WTC11 (cell line): ENCODE measurements around the gene SSH2. TPM values are rescaled to one million over a fixed set of nuclear protein-coding genes. Genes with fewer than 3 reads are reported as not detected.

Source experiments
- ATAC-seq: fragments of 200-7000 bp; cut with Tn5 transposase; 2 replicates; pipeline ENCODE4 v1.10.0; 2021; ENCODE audit warnings: mild to moderate bottlenecking, moderate library complexity
- CTCF ChIA-PET: fragments of 300-600 bp; sonication (Branson Sonifier 250); formaldehyde crosslinking; loops from one replicate; lab custom pipeline; 2021; ENCODE audit warnings: antibody characterized with exemption; lab: Charles Lee
- POLR2A ChIA-PET: fragments of 350-600 bp; sonication (Branson Sonifier 250); formaldehyde crosslinking; loops from one replicate; lab custom pipeline; 2021; ENCODE audit warnings: antibody characterized with exemption; lab: Charles Lee
- DNase-seq: peaks from one replicate; pipeline ENCODE4 v3.0.0; 2021; ENCODE audit warnings: low spot score
- H3K27ac Mint-ChIP-seq: 2 replicates; pipeline ENCODE4 v1.8.0; 2021; ENCODE audit warnings: mixed read lengths
- H3K27me3 Mint-ChIP-seq: 2 replicates; pipeline ENCODE4 v1.8.0; 2021; ENCODE audit warnings: low read depth, mild to moderate bottlenecking, moderate library complexity, mixed read lengths
- H3K36me3 Mint-ChIP-seq: 2 replicates; pipeline ENCODE4 v1.8.0; 2021; ENCODE audit warnings: mixed read lengths
- H3K4me1 Mint-ChIP-seq: 2 replicates; pipeline ENCODE4 v1.8.0; 2022; ENCODE audit warnings: mixed read lengths
- H3K4me3 Mint-ChIP-seq: 2 replicates; pipeline ENCODE4 v1.8.0; 2021; ENCODE audit warnings: mild to moderate bottlenecking, moderate library complexity, mixed read lengths
- H3K9me3 Mint-ChIP-seq: 2 replicates; pipeline ENCODE4 v1.8.0; 2021; ENCODE audit warnings: mixed read lengths
- CREM ChIP-seq: sonication (generic); formaldehyde crosslinking; IDR thresholded peaks from 2 replicates; pipeline ENCODE4 v1.8.1; 2022; ENCODE audit warnings: mild to moderate bottlenecking, missing genetic modification reagents, moderate library complexity
- ELF4 ChIP-seq: sonication (generic); formaldehyde crosslinking; IDR thresholded peaks from 2 replicates; pipeline ENCODE4 v1.8.1; 2022; ENCODE audit warnings: low read depth, mild to moderate bottlenecking, moderate library complexity, missing genetic modification reagents
- EMX1 ChIP-seq: fragments of 250-450 bp; sonication (Bioruptor Pico); IDR thresholded peaks from 2 replicates; pipeline ENCODE4 v1.8.0; 2021; ENCODE audit warnings: mild to moderate bottlenecking
- GABPB1 ChIP-seq: sonication (generic); formaldehyde crosslinking; IDR thresholded peaks from 2 replicates; pipeline ENCODE4 v1.8.1; 2023; ENCODE audit warnings: mild to moderate bottlenecking, missing genetic modification reagents
- JAZF1 ChIP-seq: fragments of 250-450 bp; sonication (Bioruptor Pico); IDR thresholded peaks from 2 replicates; pipeline ENCODE4 v1.9.0; 2021; ENCODE audit warnings: moderate library complexity, mild to moderate bottlenecking, inconsistent platforms
- JUN ChIP-seq: sonication (generic); formaldehyde crosslinking; IDR thresholded peaks from 2 replicates; pipeline ENCODE4 v1.8.0; 2023; ENCODE audit warnings: mild to moderate bottlenecking, missing genetic modification reagents
- MYBL2 ChIP-seq: sonication (generic); formaldehyde crosslinking; IDR thresholded peaks from 2 replicates; pipeline ENCODE4 v1.8.1; 2023; ENCODE audit warnings: mild to moderate bottlenecking, moderate library complexity, missing genetic modification reagents
- NFE2L1 ChIP-seq: sonication (generic); formaldehyde crosslinking; IDR thresholded peaks from 2 replicates; pipeline ENCODE4 v1.8.1; 2023; ENCODE audit warnings: missing genetic modification reagents
- NR3C1 ChIP-seq: sonication (generic); formaldehyde crosslinking; conservative IDR thresholded peaks from 2 replicates; pipeline ENCODE4 v1.8.1; 2023; ENCODE audit warnings: low read depth, mild to moderate bottlenecking, missing genetic modification reagents
- TP53 ChIP-seq: sonication (generic); formaldehyde crosslinking; IDR thresholded peaks from 2 replicates; pipeline ENCODE4 v1.8.1; 2023; ENCODE audit warnings: mild to moderate bottlenecking, missing genetic modification reagents
- ZNF121 ChIP-seq: sonication (generic); formaldehyde crosslinking; IDR thresholded peaks from 2 replicates; pipeline ENCODE4 v1.8.0; 2023; ENCODE audit warnings: missing genetic modification reagents
- ZNF138 ChIP-seq: sonication (generic); formaldehyde crosslinking; conservative IDR thresholded peaks from 2 replicates; pipeline ENCODE4 v1.8.1; 2022; ENCODE audit warnings: mild to moderate bottlenecking, moderate library complexity, missing genetic modification reagents
- ZNF263 ChIP-seq: sonication (generic); formaldehyde crosslinking; IDR thresholded peaks from 2 replicates; pipeline ENCODE4 v1.8.1; 2022; ENCODE audit warnings: low read depth, mild to moderate bottlenecking, moderate library complexity, missing genetic modification reagents
- ZNF396 ChIP-seq: fragments of 250-450 bp; sonication (Bioruptor Pico); IDR thresholded peaks from 2 replicates; pipeline ENCODE4 v1.8.0; 2021; ENCODE audit warnings: mild to moderate bottlenecking, moderate library complexity, borderline replicate concordance
- total RNA-seq: library from RNA; stranded (reverse); gene quantifications from 3 replicates; pipeline ENCODE4 v1.2.3, GENCODE V29; 2021
- TF ChIP-seq, protein P1 (sequence below): sonication (generic); formaldehyde crosslinking; IDR thresholded peaks from 2 replicates; pipeline ENCODE4 v1.8.1; 2022; ENCODE audit warnings: low read depth, mild to moderate bottlenecking, moderate library complexity, missing genetic modification reagents, borderline replicate concordance
- TF ChIP-seq, protein P2 (sequence below): fragments of 250-450 bp; sonication (Bioruptor Pico); conservative IDR thresholded peaks from 2 replicates; pipeline ENCODE4 v1.9.0; 2021; ENCODE audit warnings: mild to moderate bottlenecking
- TF ChIP-seq, protein P3 (sequence below): fragments of 250-450 bp; sonication (Bioruptor Pico); IDR thresholded peaks from 2 replicates; pipeline ENCODE4 v1.9.0; 2021; ENCODE audit warnings: mild to moderate bottlenecking
- TF ChIP-seq, protein P4 (sequence below): fragments of 250-450 bp; sonication (Bioruptor Pico); IDR thresholded peaks from 2 replicates; pipeline ENCODE4 v1.8.0; 2021; ENCODE audit warnings: mild to moderate bottlenecking
- TF ChIP-seq, protein P5 (sequence below): fragments of 250-450 bp; sonication (Bioruptor Pico); IDR thresholded peaks from 2 replicates; pipeline ENCODE4 v1.9.0; 2021; ENCODE audit warnings: mild to moderate bottlenecking, borderline replicate concordance
- TF ChIP-seq, protein P6 (sequence below): sonication (generic); formaldehyde crosslinking; conservative IDR thresholded peaks from 2 replicates; pipeline ENCODE4 v1.8.1; 2022; ENCODE audit warnings: mild to moderate bottlenecking, missing genetic modification reagents

The SSH2 gene
- total RNA-seq, 1 experiment from 2014 or later, result 14.3 TPM

DNA sequence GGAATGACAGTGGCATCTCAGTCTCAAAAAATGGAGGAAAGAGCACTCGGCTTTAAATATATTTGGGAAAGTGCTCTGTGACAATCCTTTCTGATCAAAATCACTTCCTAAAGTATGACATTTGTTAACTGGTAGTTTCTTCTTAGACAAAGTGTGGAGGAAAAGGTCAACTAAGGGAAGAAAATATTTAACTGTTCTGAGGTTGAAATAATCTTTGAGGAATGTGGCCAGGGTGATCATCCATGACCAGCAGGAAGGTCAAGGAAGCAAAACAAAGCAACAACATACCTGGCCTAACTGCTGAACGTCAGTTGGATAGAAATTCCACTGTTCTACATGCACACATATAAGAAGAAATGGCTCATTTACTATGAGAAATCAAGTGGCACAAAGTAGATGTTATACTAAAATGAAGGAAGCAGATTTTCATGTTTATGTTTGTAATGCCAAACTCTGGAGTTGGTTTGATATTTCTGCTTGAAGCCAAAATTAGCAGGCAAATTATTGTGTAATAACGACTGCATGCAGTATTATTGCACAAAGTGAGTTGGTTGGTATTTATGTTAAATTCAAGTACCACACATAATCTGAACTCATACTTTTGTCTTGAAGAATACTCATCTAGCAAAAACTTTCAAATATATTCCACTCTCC lies 220.0 kb downstream of the SSH2 start:
- H3K4me3 Mint-ChIP-seq, result no peak overlapping the region
- CTCF ChIA-PET, result no interaction called here
- DNase-seq (no peak), ATAC-seq (no peak)
- H3K36me3 Mint-ChIP-seq, result no peaks in the 10 kb centered on the region
- H3K27ac Mint-ChIP-seq, result no peak overlapping the region
- no peaks in the 10 kb centered on the region for H3K9me3 Mint-ChIP-seq
- peaks cover 31% of the 10 kb centered on the region for H3K4me1 Mint-ChIP-seq
- TF ChIP-seq, protein P1, sequence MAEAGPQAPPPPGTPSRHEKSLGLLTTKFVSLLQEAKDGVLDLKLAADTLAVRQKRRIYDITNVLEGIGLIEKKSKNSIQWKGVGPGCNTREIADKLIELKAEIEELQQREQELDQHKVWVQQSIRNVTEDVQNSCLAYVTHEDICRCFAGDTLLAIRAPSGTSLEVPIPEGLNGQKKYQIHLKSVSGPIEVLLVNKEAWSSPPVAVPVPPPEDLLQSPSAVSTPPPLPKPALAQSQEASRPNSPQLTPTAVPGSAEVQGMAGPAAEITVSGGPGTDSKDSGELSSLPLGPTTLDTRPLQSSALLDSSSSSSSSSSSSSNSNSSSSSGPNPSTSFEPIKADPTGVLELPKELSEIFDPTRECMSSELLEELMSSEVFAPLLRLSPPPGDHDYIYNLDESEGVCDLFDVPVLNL (CRISPR knock-in tag), result no peak
- no peak for TF ChIP-seq GABPB1 (CRISPR knock-in tag)
- no peak for TF ChIP-seq JUN (CRISPR knock-in tag)
- no peak for TF ChIP-seq ZNF121
- no peak for TF ChIP-seq TP53 (CRISPR knock-in tag)
- no peak for TF ChIP-seq ZNF263 (CRISPR knock-in tag)
- TF ChIP-seq ZNF138 (CRISPR knock-in tag), result no peak
- TF ChIP-seq, protein P2, sequence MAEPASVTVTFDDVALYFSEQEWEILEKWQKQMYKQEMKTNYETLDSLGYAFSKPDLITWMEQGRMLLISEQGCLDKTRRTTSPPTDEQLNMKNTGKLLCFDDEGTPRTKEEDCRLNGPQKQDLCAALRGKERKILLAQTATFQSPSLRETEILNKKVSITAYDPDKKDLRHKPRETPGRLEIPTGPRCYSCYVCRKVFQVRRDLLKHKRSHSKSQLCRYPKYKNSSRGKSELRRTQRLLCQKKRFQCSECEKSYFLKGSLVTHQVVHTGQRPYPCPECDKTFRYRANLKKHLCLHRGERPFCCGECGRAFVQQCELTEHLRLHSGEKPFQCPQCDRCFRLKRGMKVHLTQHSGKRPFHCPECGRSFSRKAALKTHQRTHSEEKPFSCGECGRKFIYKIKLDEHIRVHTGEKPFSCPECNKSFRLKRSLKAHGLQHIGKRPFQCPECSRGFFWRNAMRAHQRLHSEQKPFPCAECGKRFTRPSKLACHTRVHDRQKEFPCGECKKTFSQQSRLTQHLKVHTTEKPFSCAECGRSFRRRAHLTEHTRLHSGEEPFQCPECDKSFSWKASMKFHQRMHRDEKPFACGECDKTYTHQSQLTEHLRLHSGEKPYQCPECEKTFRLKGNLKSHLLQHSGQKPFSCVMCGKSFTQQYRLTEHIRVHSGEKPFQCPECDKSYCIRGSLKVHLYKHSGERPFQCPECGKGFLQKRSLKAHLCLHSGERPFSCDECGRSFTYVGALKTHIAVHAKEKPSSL (CRISPR knock-in tag), result no peak
- TF ChIP-seq EMX1 (CRISPR knock-in tag), result no peak
- TF ChIP-seq CREM (CRISPR knock-in tag), result no peak
- TF ChIP-seq, protein P3, sequence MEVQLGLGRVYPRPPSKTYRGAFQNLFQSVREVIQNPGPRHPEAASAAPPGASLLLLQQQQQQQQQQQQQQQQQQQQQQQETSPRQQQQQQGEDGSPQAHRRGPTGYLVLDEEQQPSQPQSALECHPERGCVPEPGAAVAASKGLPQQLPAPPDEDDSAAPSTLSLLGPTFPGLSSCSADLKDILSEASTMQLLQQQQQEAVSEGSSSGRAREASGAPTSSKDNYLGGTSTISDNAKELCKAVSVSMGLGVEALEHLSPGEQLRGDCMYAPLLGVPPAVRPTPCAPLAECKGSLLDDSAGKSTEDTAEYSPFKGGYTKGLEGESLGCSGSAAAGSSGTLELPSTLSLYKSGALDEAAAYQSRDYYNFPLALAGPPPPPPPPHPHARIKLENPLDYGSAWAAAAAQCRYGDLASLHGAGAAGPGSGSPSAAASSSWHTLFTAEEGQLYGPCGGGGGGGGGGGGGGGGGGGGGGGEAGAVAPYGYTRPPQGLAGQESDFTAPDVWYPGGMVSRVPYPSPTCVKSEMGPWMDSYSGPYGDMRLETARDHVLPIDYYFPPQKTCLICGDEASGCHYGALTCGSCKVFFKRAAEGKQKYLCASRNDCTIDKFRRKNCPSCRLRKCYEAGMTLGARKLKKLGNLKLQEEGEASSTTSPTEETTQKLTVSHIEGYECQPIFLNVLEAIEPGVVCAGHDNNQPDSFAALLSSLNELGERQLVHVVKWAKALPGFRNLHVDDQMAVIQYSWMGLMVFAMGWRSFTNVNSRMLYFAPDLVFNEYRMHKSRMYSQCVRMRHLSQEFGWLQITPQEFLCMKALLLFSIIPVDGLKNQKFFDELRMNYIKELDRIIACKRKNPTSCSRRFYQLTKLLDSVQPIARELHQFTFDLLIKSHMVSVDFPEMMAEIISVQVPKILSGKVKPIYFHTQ (CRISPR knock-in tag), result no peak
- no peak for TF ChIP-seq ELF4 (CRISPR knock-in tag)
- no peak for TF ChIP-seq JAZF1 (CRISPR knock-in tag)
- TF ChIP-seq NFE2L1 (CRISPR knock-in tag), result no peak
- POLR2A ChIA-PET, result no interaction called here
- H3K27me3 Mint-ChIP-seq, result no peaks in the 10 kb centered on the region

DNA sequence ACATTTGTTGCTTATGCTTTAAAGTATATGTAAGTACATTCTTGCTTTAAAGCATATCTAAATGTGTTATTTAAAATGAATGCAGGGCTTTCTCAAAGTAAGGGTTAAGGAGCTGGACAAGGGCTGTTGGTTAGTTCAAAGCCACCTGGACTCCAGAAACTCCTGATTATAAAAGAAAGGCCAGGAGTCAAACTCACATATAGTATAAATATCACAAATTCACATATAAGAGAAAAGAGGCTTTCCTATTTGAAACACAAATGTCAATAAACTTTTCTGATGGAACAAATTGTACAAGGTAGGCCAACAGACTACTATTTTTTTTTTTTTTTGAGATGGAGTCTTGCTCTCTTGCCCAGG lies 222.8 kb downstream of the SSH2 start:
- no peak overlapping the region for H3K27ac Mint-ChIP-seq
- H3K9me3 Mint-ChIP-seq, result no peaks in the 10 kb centered on the region
- no peaks in the 10 kb centered on the region for H3K27me3 Mint-ChIP-seq
- ATAC-seq, result no peak
- DNase-seq, result no peak
- H3K4me1 Mint-ChIP-seq, result peaks cover 17% of the 10 kb centered on the region
- POLR2A ChIA-PET, result no interaction called here
- CTCF ChIA-PET, result no interaction called here
- no peak overlapping the region for H3K4me3 Mint-ChIP-seq
- H3K36me3 Mint-ChIP-seq, result no peaks in the 10 kb centered on the region
- TF ChIP-seq NR3C1 (CRISPR knock-in tag), result no peak
- no peak for TF ChIP-seq MYBL2 (CRISPR knock-in tag)
- no peak for TF ChIP-seq ZNF396 (CRISPR knock-in tag)
- no peak for TF ChIP-seq TP53 (CRISPR knock-in tag)
- TF ChIP-seq, protein P4, sequence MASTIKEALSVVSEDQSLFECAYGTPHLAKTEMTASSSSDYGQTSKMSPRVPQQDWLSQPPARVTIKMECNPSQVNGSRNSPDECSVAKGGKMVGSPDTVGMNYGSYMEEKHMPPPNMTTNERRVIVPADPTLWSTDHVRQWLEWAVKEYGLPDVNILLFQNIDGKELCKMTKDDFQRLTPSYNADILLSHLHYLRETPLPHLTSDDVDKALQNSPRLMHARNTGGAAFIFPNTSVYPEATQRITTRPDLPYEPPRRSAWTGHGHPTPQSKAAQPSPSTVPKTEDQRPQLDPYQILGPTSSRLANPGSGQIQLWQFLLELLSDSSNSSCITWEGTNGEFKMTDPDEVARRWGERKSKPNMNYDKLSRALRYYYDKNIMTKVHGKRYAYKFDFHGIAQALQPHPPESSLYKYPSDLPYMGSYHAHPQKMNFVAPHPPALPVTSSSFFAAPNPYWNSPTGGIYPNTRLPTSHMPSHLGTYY (CRISPR knock-in tag), result no peak
- TF ChIP-seq, protein P5, sequence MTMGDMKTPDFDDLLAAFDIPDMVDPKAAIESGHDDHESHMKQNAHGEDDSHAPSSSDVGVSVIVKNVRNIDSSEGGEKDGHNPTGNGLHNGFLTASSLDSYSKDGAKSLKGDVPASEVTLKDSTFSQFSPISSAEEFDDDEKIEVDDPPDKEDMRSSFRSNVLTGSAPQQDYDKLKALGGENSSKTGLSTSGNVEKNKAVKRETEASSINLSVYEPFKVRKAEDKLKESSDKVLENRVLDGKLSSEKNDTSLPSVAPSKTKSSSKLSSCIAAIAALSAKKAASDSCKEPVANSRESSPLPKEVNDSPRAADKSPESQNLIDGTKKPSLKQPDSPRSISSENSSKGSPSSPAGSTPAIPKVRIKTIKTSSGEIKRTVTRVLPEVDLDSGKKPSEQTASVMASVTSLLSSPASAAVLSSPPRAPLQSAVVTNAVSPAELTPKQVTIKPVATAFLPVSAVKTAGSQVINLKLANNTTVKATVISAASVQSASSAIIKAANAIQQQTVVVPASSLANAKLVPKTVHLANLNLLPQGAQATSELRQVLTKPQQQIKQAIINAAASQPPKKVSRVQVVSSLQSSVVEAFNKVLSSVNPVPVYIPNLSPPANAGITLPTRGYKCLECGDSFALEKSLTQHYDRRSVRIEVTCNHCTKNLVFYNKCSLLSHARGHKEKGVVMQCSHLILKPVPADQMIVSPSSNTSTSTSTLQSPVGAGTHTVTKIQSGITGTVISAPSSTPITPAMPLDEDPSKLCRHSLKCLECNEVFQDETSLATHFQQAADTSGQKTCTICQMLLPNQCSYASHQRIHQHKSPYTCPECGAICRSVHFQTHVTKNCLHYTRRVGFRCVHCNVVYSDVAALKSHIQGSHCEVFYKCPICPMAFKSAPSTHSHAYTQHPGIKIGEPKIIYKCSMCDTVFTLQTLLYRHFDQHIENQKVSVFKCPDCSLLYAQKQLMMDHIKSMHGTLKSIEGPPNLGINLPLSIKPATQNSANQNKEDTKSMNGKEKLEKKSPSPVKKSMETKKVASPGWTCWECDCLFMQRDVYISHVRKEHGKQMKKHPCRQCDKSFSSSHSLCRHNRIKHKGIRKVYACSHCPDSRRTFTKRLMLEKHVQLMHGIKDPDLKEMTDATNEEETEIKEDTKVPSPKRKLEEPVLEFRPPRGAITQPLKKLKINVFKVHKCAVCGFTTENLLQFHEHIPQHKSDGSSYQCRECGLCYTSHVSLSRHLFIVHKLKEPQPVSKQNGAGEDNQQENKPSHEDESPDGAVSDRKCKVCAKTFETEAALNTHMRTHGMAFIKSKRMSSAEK (CRISPR knock-in tag), result no peak
- no peak for TF ChIP-seq EMX1 (CRISPR knock-in tag)
- TF ChIP-seq, protein P6, sequence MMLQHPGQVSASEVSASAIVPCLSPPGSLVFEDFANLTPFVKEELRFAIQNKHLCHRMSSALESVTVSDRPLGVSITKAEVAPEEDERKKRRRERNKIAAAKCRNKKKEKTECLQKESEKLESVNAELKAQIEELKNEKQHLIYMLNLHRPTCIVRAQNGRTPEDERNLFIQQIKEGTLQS (CRISPR knock-in tag), result no peak
- TF ChIP-seq, protein P2 (CRISPR knock-in tag), result no peak
